ENCODE measurements around the gene PSMA6.

Gene PSMA6

DNA sequence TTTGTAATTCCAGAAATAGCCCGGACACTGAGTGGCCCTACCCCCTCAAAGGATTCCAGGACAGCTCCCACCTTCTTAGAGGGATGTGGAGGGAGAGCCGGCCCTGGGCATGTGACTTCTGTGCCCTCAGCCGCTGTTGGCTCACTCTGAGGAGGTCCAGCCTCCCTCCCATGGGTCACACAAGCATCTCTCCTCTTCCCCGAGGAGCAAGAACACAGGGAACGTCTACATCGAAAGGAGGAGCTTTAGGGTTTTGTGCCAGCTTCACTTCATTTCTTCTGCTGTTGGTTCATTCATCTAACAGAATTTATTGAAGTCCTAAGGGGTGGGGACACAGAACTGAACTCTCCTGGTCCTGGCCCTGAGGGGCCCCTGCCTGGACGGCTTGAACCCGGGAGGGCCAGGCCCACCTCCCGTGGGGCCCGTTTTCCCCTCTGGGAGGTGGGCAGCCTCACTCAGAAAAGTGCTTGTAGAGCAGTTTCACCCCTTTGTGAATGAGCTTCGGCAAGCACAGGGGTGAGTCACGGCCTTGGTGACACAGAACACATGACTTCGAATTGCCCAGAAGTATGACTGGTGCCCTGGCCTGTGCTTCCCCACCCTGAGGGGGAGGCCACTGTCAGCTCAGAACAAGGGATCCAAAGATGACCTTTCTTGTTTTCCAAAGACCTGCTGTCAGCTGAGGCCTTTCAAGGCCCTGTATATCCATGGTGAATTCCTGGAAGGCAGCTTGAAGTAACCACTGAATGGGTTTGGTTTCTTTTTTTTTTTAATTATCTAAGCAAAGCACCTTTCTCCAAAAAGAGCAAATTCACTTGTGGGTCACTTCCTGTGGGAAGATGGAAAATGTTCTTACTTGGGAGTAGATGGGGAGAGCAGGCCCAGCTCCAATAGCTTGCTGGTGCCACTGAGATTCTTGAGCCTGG, 73.2 kb downstream of the PSMA6 start:
- in situ Hi-C loops (cut with MboI; ENCODE audit: low sequenced_read_pairs), result no loop called here

DNA sequence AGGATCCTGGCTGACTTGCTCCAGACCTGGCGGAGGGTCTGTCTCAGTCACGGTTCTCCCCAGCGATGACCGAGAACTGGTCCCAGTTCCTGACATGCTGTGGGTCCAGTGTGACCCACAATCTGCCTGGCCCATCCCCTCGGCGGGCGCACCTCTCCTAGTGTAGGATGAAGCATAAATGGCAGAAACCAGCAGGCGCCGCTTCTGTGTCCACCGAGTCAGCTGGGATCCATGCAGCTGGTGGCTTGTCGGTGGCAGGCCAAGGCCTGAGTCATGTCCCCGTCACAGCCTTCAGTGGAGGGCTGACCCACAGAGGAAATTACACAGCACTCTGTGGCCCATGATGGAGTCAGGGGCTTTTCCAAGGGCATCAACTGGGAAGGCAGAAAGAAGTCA, 73.9 kb downstream of the PSMA6 start:
- in situ Hi-C loops (cut with MboI; ENCODE audit: low sequenced_read_pairs), result no loop called here

- in situ Hi-C loops (cut with MboI; ENCODE audit: low sequenced_read_pairs), result no loop called here
These were observed 74.4 kb downstream of the PSMA6 start for GRCh38 chr14:35366521-35366976.

GRCh38 chr14:35367056-35367372, 74.8 kb downstream of the PSMA6 start:
- in situ Hi-C loops (cut with MboI; ENCODE audit: low sequenced_read_pairs), result no loop called here
